Measurements from ENCODE around the gene SLC7A4. TPM values are rescaled to one million over a fixed set of nuclear protein-coding genes. Genes with fewer than 3 reads are reported as not detected.

The SLC7A4 gene
- total and polyA plus RNA-seq, 7 donors: 0.16 to 2.6 (median 0.59) TPM; not detected in 1

GRCh38 chr22:20995329-20996030 lies 36.9 kb downstream of the SLC7A4 start:
- intact Hi-C loops (cut with DNase I): no loop called here
- peaks cover 0 to 14% (median 12%) of the 10 kb centered on the region in 4 donors for H3K4me1 ChIP-seq
- H3K27me3 ChIP-seq: no peaks in the 10 kb centered on the region
- H3K36me3 ChIP-seq: peaks cover 29 to 97% (median 40%) of the 10 kb centered on the region in 4 donors
- WGBS, 2 donors: 93 to 94% methylated on average over 23 of the region's 23 CpGs
- no peak overlapping the region for H3K4me3 ChIP-seq
- no peak overlapping the region for H3K27ac ChIP-seq
- H3K9me3 ChIP-seq: no peaks in the 10 kb centered on the region
- peak; percentile 64 for DNase-seq
- no peak for TF ChIP-seq EP300 (IDR thresholded peaks at IDR 0.05)
- TF ChIP-seq, protein P1, sequence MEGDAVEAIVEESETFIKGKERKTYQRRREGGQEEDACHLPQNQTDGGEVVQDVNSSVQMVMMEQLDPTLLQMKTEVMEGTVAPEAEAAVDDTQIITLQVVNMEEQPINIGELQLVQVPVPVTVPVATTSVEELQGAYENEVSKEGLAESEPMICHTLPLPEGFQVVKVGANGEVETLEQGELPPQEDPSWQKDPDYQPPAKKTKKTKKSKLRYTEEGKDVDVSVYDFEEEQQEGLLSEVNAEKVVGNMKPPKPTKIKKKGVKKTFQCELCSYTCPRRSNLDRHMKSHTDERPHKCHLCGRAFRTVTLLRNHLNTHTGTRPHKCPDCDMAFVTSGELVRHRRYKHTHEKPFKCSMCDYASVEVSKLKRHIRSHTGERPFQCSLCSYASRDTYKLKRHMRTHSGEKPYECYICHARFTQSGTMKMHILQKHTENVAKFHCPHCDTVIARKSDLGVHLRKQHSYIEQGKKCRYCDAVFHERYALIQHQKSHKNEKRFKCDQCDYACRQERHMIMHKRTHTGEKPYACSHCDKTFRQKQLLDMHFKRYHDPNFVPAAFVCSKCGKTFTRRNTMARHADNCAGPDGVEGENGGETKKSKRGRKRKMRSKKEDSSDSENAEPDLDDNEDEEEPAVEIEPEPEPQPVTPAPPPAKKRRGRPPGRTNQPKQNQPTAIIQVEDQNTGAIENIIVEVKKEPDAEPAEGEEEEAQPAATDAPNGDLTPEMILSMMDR (IDR thresholded peaks at IDR 0.05): no peak
- no peak for TF ChIP-seq POLR2A (IDR thresholded peaks at IDR 0.05)
- TF ChIP-seq POLR2AphosphoS5 (IDR thresholded peaks at IDR 0.05): no peak

GRCh38 chr22:20994902-20995241 lies 37.5 kb downstream of the SLC7A4 start:
- Histone ChIP-seq H3K27me3 (no peaks in the 10 kb centered on the region), H3K36me3 (peaks cover 23 to 97% (median 37%) of the 10 kb centered on the region in 4 donors), H3K27ac (no peak overlapping the region), H3K4me1 (peaks cover 0 to 8% (median 6%) of the 10 kb centered on the region in 4 donors), H3K4me3 (no peak overlapping the region), H3K9me3 (no peaks in the 10 kb centered on the region)
- 93 to 96% methylated on average over 10 of the region's 10 CpGs for WGBS, 2 donors
- intact Hi-C loops (cut with DNase I): no loop called here
- TF ChIP-seq EP300 (IDR thresholded peaks at IDR 0.05) (no peak), POLR2AphosphoS5 (IDR thresholded peaks at IDR 0.05) (peak in 1 of 4 donors; percentile 5)
- TF ChIP-seq, protein P1 (IDR thresholded peaks at IDR 0.05): no peak
- DNase-seq: no peak

DNA sequence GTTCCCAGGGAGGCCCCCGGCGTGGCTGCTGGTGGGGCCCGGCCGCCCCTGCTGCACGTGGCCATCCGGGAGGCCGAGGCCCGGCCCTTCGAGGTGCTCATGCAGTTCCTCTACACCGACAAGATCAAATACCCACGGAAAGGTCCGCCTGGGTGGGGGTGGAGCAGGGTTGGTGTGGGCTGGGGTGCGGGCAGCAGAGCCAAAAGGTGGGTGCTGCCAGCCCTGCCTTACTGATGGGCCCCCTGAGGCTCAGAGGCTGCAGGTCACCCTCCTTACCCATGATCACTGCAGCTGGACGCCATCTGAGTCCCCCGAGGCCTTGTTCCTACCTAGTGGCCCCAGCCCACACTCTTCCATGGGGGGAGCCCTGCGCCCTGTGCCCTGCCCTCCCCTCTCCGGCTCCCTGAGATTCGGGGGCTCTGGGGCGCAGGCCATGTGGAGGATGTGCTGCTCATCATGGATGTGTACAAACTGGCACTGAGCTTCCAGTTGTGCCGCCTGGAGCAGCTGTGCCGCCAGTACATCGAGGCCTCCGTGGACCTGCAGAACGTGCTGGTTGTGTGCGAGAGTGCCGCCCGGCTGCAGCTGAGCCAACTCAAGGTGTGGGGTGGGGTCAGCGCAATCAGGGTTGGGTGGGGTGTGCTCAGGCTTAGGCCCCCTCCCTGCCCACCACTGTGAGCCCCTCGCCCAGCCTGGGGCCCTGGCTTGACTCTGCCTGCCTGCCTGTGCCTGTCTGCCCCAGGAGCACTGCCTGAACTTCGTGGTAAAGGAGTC lies 38.0 kb downstream of the SLC7A4 start:
- no peak for TF ChIP-seq POLR2A (IDR thresholded peaks at IDR 0.05)
- TF ChIP-seq, protein P1 (IDR thresholded peaks at IDR 0.05): no peak
- TF ChIP-seq EP300 (IDR thresholded peaks at IDR 0.05): no peak
- no peak for TF ChIP-seq POLR2AphosphoS5 (IDR thresholded peaks at IDR 0.05)
- Histone ChIP-seq H3K9me3 (no peaks in the 10 kb centered on the region), H3K27me3 (no peaks in the 10 kb centered on the region), H3K4me1 (peaks cover 0 to 2% (median under 1%) of the 10 kb centered on the region in 4 donors), H3K27ac (no peak overlapping the region), H3K36me3 (peaks cover 18 to 93% (median 31%) of the 10 kb centered on the region in 4 donors), H3K4me3 (no peak overlapping the region)
- WGBS, 2 donors: 94 to 95% methylated on average over 30 of the region's 30 CpGs
- DNase-seq: peak; percentile 63
- intact Hi-C loops (cut with DNase I): no loop called here

GRCh38 chr22:20993304-20994127 lies 38.8 kb downstream of the SLC7A4 start:
- TF ChIP-seq, protein P1 (IDR thresholded peaks at IDR 0.05): no peak
- peaks cover 18 to 91% (median 32%) of the 10 kb centered on the region in 4 donors for H3K36me3 ChIP-seq
- H3K4me3 ChIP-seq: no peak overlapping the region
- DNase-seq: peak; percentile 61
- intact Hi-C loops (cut with DNase I): no loop called here
- no peaks in the 10 kb centered on the region for H3K27me3 ChIP-seq
- H3K9me3 ChIP-seq: no peaks in the 10 kb centered on the region
- H3K4me1 ChIP-seq: no peaks in the 10 kb centered on the region
- H3K27ac ChIP-seq: no peak overlapping the region
- WGBS, 2 donors: 96% methylated on average over 29 of the region's 29 CpGs
